CD4-positive, alpha-beta T cell (primary cell): ENCODE results near the gene DCBLD2. TPM values are rescaled to one million over a fixed set of nuclear protein-coding genes. Genes with fewer than 3 reads are reported as not detected.
A peak's percentile ranks its signal among the peaks of the same experiment; 100 is the strongest.

ENCODE experiments used
- ATAC-seq: fragments of 200-7000 bp; cut with Tn5 transposase; one replicate; pipeline ENCODE4 v1.10.0; 2022; ENCODE audit warnings: mild to moderate bottlenecking; ENCODE audit not compliant: poor library complexity
- CTCF ChIA-PET: fragments of 350-600 bp; sonication (Branson Sonifier 250); formaldehyde crosslinking; loops from one replicate; lab custom pipeline; 2021; ENCODE audit warnings: antibody characterized with exemption, inconsistent platforms; lab: Charles Lee
- POLR2A ChIA-PET: fragments of 350-600 bp; sonication (Branson Sonifier 250); formaldehyde crosslinking; loops from one replicate; lab custom pipeline; 2021; ENCODE audit warnings: antibody characterized with exemption, inconsistent platforms; lab: Charles Lee
- DNase-seq, 14 experiments: peaks; one replicate each; pipeline ENCODE4 v3.0.0-alpha.2; 2013 to 2020; ENCODE audit warnings: mixed read lengths in 2 of 14
- H3K27ac ChIP-seq, 2 donors: one replicate each; pipeline versions ENCODE4 v1.5.1 to v1.7.0; 2013; ENCODE audit warnings: low read length in 2 of 2, low read depth in 1 of 2, mild to moderate bottlenecking in 1 of 2
- H3K27me3 ChIP-seq, 2 experiments: 1 replicate in 1 of 2; 2 replicates in 1 of 2; pipeline versions ENCODE4 v1.6.1 to v1.7.0; 2013; ENCODE audit warnings: low read length in 2 of 2, control low read depth in 1 of 2, mild to moderate bottlenecking in 1 of 2, moderate library complexity in 1 of 2; ENCODE audit not compliant: insufficient read depth in 2 of 2, control insufficient read depth in 1 of 2
- H3K36me3 ChIP-seq: one replicate; pipeline ENCODE4 v1.6.1; 2013; ENCODE audit warnings: low read length, control low read depth; ENCODE audit not compliant: insufficient read depth
- H3K4me1 ChIP-seq: one replicate; pipeline ENCODE4 v1.6.1; 2013; ENCODE audit warnings: low read length, control low read depth; ENCODE audit not compliant: insufficient read depth
- H3K4me3 ChIP-seq: one replicate; pipeline ENCODE4 v1.5.1; 2013; ENCODE audit warnings: mild to moderate bottlenecking, low read length, moderate library complexity
- H3K9me3 ChIP-seq, 2 experiments: 1 replicate in 1 of 2; 2 replicates in 1 of 2; pipeline versions ENCODE4 v1.6.1 to v1.7.0; 2013; ENCODE audit warnings: low read length in 2 of 2, mild to moderate bottlenecking in 2 of 2, control low read depth in 1 of 2, moderate library complexity in 1 of 2; ENCODE audit not compliant: control insufficient read depth in 1 of 2, insufficient read depth in 1 of 2
- H3K27ac Mint-ChIP-seq: one replicate; pipeline ENCODE4 v1.8.0; 2020; ENCODE audit warnings: mixed read lengths
- H3K27me3 Mint-ChIP-seq: one replicate; pipeline ENCODE4 v1.8.0; 2021; ENCODE audit warnings: mixed read lengths
- H3K36me3 Mint-ChIP-seq: one replicate; pipeline ENCODE4 v1.8.0; 2021; ENCODE audit warnings: low read depth, mixed read lengths
- H3K4me1 Mint-ChIP-seq: one replicate; pipeline ENCODE4 v1.8.0; 2021; ENCODE audit warnings: low read depth, mixed read lengths
- H3K4me3 Mint-ChIP-seq: one replicate; pipeline ENCODE4 v1.8.0; 2020; ENCODE audit warnings: mild to moderate bottlenecking, mixed read lengths
- H3K9me3 Mint-ChIP-seq: one replicate; pipeline ENCODE4 v1.8.0; 2020; ENCODE audit warnings: mixed read lengths
- intact Hi-C, 2 experiments: fragments of 100-400 bp; cut with DNase I in 1 of 2; cut with micrococcal nuclease in 1 of 2; formaldehyde crosslinking; loops; one replicate each; pipeline versions ENCODE4 v1.15.1 to v1.9.0; 2023 to 2025; cut with DNase I, micrococcal nuclease
- total RNA-seq, 174 experiments: library from RNA in 2 of 174; stranded (reverse) in 2 of 174; gene quantifications; one replicate each; pipeline ENCODE4 v1.2.3 and lab custom pipeline; 2021 to 2026
- TF ChIP-seq, protein P1 (sequence below): fragments of 200-600 bp; IDR thresholded peaks from one replicate; pipeline ENCODE4 v1.8.0; 2022; ENCODE audit warnings: antibody characterized with exemption, mild to moderate bottlenecking

Gene DCBLD2
- total RNA-seq, 2 experiments from 2014 or later: 2.2 to 2.5 TPM

GRCh38 chr3:98776140-98776493 is 125.4 kb downstream of the DCBLD2 start:
- Histone ChIP-seq H3K27ac (no peak overlapping the region), H3K36me3 (no peaks in the 10 kb centered on the region), H3K9me3 (no peaks in the 10 kb centered on the region), H3K27me3 (peaks cover 0 to 3% of the 10 kb centered on the region in 2 experiments), H3K4me1 (no peaks in the 10 kb centered on the region), H3K4me3 (no peak overlapping the region)
- Mint-ChIP-seq H3K9me3 (no peaks in the 10 kb centered on the region), H3K27ac (no peak overlapping the region), H3K4me1 (peaks cover under 1% of the 10 kb centered on the region), H3K27me3 (peaks cover 40% of the 10 kb centered on the region), H3K4me3 (no peak overlapping the region), H3K36me3 (no peaks in the 10 kb centered on the region)
- TF ChIP-seq, protein P1, sequence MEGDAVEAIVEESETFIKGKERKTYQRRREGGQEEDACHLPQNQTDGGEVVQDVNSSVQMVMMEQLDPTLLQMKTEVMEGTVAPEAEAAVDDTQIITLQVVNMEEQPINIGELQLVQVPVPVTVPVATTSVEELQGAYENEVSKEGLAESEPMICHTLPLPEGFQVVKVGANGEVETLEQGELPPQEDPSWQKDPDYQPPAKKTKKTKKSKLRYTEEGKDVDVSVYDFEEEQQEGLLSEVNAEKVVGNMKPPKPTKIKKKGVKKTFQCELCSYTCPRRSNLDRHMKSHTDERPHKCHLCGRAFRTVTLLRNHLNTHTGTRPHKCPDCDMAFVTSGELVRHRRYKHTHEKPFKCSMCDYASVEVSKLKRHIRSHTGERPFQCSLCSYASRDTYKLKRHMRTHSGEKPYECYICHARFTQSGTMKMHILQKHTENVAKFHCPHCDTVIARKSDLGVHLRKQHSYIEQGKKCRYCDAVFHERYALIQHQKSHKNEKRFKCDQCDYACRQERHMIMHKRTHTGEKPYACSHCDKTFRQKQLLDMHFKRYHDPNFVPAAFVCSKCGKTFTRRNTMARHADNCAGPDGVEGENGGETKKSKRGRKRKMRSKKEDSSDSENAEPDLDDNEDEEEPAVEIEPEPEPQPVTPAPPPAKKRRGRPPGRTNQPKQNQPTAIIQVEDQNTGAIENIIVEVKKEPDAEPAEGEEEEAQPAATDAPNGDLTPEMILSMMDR: no peak
- POLR2A ChIA-PET: no interaction called here
- intact Hi-C loops: no loop called here
- CTCF ChIA-PET: no interaction called here
- peak in 1 of 14 experiments; percentile 44 for DNase-seq
- ATAC-seq: no peak

- no peaks in the 10 kb centered on the region for H3K36me3 ChIP-seq
- CTCF ChIA-PET: no interaction called here
- ATAC-seq: no peak
- H3K4me1 Mint-ChIP-seq: peaks cover 6% of the 10 kb centered on the region
- H3K9me3 Mint-ChIP-seq: no peaks in the 10 kb centered on the region
- no peaks in the 10 kb centered on the region for H3K9me3 ChIP-seq
- peaks cover 46% of the 10 kb centered on the region for H3K27me3 Mint-ChIP-seq
- no peak for DNase-seq
- TF ChIP-seq, protein P1: no peak
- no peak overlapping the region for H3K27ac Mint-ChIP-seq
- peaks cover 0 to 3% of the 10 kb centered on the region in 2 experiments for H3K27me3 ChIP-seq
- H3K4me3 ChIP-seq: no peak overlapping the region
- no peaks in the 10 kb centered on the region for H3K36me3 Mint-ChIP-seq
- intact Hi-C loops: no loop called here
- POLR2A ChIA-PET: no interaction called here
- H3K4me3 Mint-ChIP-seq: no peak overlapping the region
- H3K4me1 ChIP-seq: no peaks in the 10 kb centered on the region
- H3K27ac ChIP-seq: no peak overlapping the region
These were observed 125.9 kb downstream of the DCBLD2 start for GRCh38 chr3:98775459-98776139.

DNA sequence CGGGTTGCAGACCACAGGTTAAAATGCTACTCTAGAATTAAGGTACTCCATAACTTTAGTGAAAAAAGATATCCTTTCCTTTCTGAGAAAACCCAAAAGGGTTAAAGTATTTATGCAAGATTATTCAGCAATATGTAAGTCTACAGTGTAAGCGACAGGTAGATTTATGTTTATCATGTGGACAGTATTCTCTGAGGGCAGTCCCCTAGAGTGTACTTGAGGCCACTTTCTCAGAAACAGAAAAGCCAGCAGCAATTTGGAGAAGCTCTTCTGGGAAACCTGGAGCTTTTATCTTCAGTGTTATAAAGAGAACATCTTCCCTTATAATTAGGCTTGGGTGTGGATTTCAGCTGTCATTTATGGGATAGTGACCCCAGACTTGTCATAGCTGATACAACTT is 129.5 kb downstream of the DCBLD2 start:
- ChIA-PET CTCF (no interaction called here), POLR2A (no interaction called here)
- Mint-ChIP-seq H3K27ac (no peak overlapping the region), H3K9me3 (no peaks in the 10 kb centered on the region), H3K27me3 (peaks cover 38% of the 10 kb centered on the region), H3K36me3 (no peaks in the 10 kb centered on the region), H3K4me1 (peaks cover 6% of the 10 kb centered on the region), H3K4me3 (no peak overlapping the region)
- TF ChIP-seq, protein P1: no peak
- DNase-seq (no peak), ATAC-seq (no peak)
- no peaks in the 10 kb centered on the region for H3K36me3 ChIP-seq
- no peak overlapping the region for H3K4me3 ChIP-seq
- no peaks in the 10 kb centered on the region for H3K9me3 ChIP-seq
- H3K27me3 ChIP-seq: peaks cover 0 to 3% of the 10 kb centered on the region in 2 experiments
- intact Hi-C loops: no loop called here
- H3K4me1 ChIP-seq: no peaks in the 10 kb centered on the region
- no peak overlapping the region for H3K27ac ChIP-seq
